ENCODE measurements around the gene TNFRSF1B. TPM values are rescaled to one million over a fixed set of nuclear protein-coding genes. Genes with fewer than 3 reads are reported as not detected.
A peak's percentile ranks its signal among the peaks of the same experiment; 100 is the strongest.

TNFRSF1B gene
- polyA plus RNA-seq, 1 donor (not counting 4 experiments of a cell fraction or from before 2014, with no cell fraction given) = 0.04 TPM

- no peaks in the 10 kb centered on the region for H3K9me1 ChIP-seq (ENCODE audit: control insufficient read depth, extremely low read depth, insufficient read depth, low read length)
- H3K36me3 ChIP-seq (ENCODE audit: control insufficient read depth in 2 of 2, extremely low read depth in 1 of 2, insufficient read depth in 2 of 2, low read length in 2 of 2) = no peaks in the 10 kb centered on the region
- H3K4me2 ChIP-seq (ENCODE audit: control insufficient read depth, extremely low read depth, insufficient read depth, low read depth, low read length) = no peak overlapping the region
- TF ChIP-seq EZH2 (IDR thresholded peaks at IDR 0.05; ENCODE audit: low read length) (no peak), CTCF (optimal IDR thresholded peaks at IDR 0.05 in 1 of 3, IDR thresholded peaks at IDR 0.05 in 1 of 3, conservative IDR thresholded peaks at IDR 0.05 in 1 of 3; ENCODE audit: extremely low read depth in 1 of 3, insufficient read depth in 2 of 3, low read length in 3 of 3) (no peak)
- no peak overlapping the region for H3K4me3 ChIP-seq (ENCODE audit: control insufficient read depth in 2 of 3, extremely low read depth in 1 of 3, insufficient read depth in 2 of 3, low read depth in 1 of 3, low read length in 3 of 3)
- DNase-seq (ENCODE audit: low read depth, low spot score) (no peak), FAIRE-seq (no peak)
- no peak overlapping the region for H2AFZ ChIP-seq (ENCODE audit: control insufficient read depth, low read length)
- no peaks in the 10 kb centered on the region for H3K79me2 ChIP-seq (ENCODE audit: control insufficient read depth, insufficient read depth, low read length)
- no peaks in the 10 kb centered on the region for H3K4me1 ChIP-seq (ENCODE audit: control insufficient read depth, extremely low read depth, insufficient read depth, low read length)
- H4K20me1 ChIP-seq (ENCODE audit: control insufficient read depth, extremely low read depth, insufficient read depth, low read length) = no peaks in the 10 kb centered on the region
- no peak overlapping the region for H3K9ac ChIP-seq (ENCODE audit: control insufficient read depth, extremely low read depth, insufficient read depth, low read length)
- no peaks in the 10 kb centered on the region for H3K9me3 ChIP-seq (ENCODE audit: control insufficient read depth, low read depth, low read length)
- no peak overlapping the region for H3K27ac ChIP-seq (ENCODE audit: control insufficient read depth, insufficient read depth, low read length)
- dilution Hi-C loops (cut with MboI; ENCODE audit: extremely low pct_ligation_motif_present, low sequenced_read_pairs) = no loop called here
- H3K27me3 ChIP-seq (ENCODE audit: control insufficient read depth, extremely low read depth, insufficient read depth, low read length) = peaks cover 24% of the 10 kb centered on the region
Measured at GRCh38 chr1:12123172-12123571, 43.6 kb upstream of the TNFRSF1B start.

- H3K9me3 ChIP-seq (ENCODE audit: control insufficient read depth, low read depth, low read length) = no peaks in the 10 kb centered on the region
- no peak overlapping the region for H3K9ac ChIP-seq (ENCODE audit: control insufficient read depth, extremely low read depth, insufficient read depth, low read length)
- DNase-seq (ENCODE audit: low read depth, low spot score) (no peak), FAIRE-seq (peak; percentile 83)
- H3K79me2 ChIP-seq (ENCODE audit: control insufficient read depth, insufficient read depth, low read length) = no peaks in the 10 kb centered on the region
- no peak overlapping the region for H3K4me2 ChIP-seq (ENCODE audit: control insufficient read depth, extremely low read depth, insufficient read depth, low read depth, low read length)
- H4K20me1 ChIP-seq (ENCODE audit: control insufficient read depth, extremely low read depth, insufficient read depth, low read length) = no peaks in the 10 kb centered on the region
- H3K9me1 ChIP-seq (ENCODE audit: control insufficient read depth, extremely low read depth, insufficient read depth, low read length) = no peaks in the 10 kb centered on the region
- dilution Hi-C loops (cut with MboI; ENCODE audit: extremely low pct_ligation_motif_present, low sequenced_read_pairs) = no loop called here
- no peaks in the 10 kb centered on the region for H3K36me3 ChIP-seq (ENCODE audit: control insufficient read depth in 2 of 2, extremely low read depth in 1 of 2, insufficient read depth in 2 of 2, low read length in 2 of 2)
- H3K27me3 ChIP-seq (ENCODE audit: control insufficient read depth, extremely low read depth, insufficient read depth, low read length) = peaks cover 24% of the 10 kb centered on the region
- no peak overlapping the region for H2AFZ ChIP-seq (ENCODE audit: control insufficient read depth, low read length)
- TF ChIP-seq EZH2 (IDR thresholded peaks at IDR 0.05; ENCODE audit: low read length) (no peak), CTCF (optimal IDR thresholded peaks at IDR 0.05 in 1 of 3, IDR thresholded peaks at IDR 0.05 in 1 of 3, conservative IDR thresholded peaks at IDR 0.05 in 1 of 3; ENCODE audit: extremely low read depth in 1 of 3, insufficient read depth in 2 of 3, low read length in 3 of 3) (peak; percentile 87 to 94 (median 91))
- no peak overlapping the region for H3K4me3 ChIP-seq (ENCODE audit: control insufficient read depth in 2 of 3, extremely low read depth in 1 of 3, insufficient read depth in 2 of 3, low read depth in 1 of 3, low read length in 3 of 3)
- no peak overlapping the region for H3K27ac ChIP-seq (ENCODE audit: control insufficient read depth, insufficient read depth, low read length)
- H3K4me1 ChIP-seq (ENCODE audit: control insufficient read depth, extremely low read depth, insufficient read depth, low read length) = no peaks in the 10 kb centered on the region
Measured at GRCh38 chr1:12124693-12125421, 41.9 kb upstream of the TNFRSF1B start.

Measured in keratinocyte (primary cell).